ENCODE measurements around the gene P2RY14. TPM values are rescaled to one million over a fixed set of nuclear protein-coding genes. Genes with fewer than 3 reads are reported as not detected.
A peak's percentile ranks its signal among the peaks of the same experiment; 100 is the strongest.

P2RY14 gene
- 0.88 and 1.5 TPM in 2 replicates for total RNA-seq

DNA sequence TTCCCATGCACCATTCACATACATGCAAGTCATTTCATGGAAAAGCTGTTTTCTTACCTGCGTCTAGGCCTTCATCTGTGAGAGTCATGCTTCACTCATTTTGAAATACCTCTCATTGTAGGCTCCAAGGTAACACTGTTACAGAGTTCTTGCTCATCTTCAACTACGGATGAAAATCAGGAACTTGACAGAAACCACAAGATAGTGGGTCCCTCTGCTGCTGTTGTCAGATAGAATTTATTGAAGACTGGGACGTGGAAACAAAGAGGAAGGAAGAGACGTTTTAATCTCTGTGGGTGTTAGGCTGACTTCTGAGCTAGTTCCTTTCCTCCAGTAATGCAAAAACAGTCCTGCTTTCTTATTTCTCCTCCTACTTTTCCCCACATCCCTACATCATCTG lies at the start of gene P2RY14:
Gene P2RY14 (minus strand): TSS at position 313 of the 400 bp plus-strand sequence. CDS start 64,226 bp downstream, outside the sequence.
- Mint-ChIP-seq H3K9me3 (no peaks in the 10 kb centered on the region), H3K36me3 (ENCODE audit: low read depth) (no peaks in the 10 kb centered on the region), H3K4me3 (peak within 1 kb of the TSS; percentile 25), H3K27me3 (no peaks in the 10 kb centered on the region), H3K27ac (peak within 1 kb of the TSS; percentile 97), H3K4me1 (peaks cover 71% of the 10 kb centered on the region)
- ChIA-PET CTCF (interaction anchor here (1.3 to 9.6 kb wide), 7 partner anchors 10 to 115 kb away, joined by 3 to 237 read pairs (median 5); no protein-coding TSS in a partner anchor), POLR2A (interaction anchor here (0.5 to 7.3 kb wide), 9 partner anchors 10 to 870 kb away, joined by 3 to 91 read pairs (median 5); no protein-coding TSS in a partner anchor)
- TF ChIP-seq, protein P1, sequence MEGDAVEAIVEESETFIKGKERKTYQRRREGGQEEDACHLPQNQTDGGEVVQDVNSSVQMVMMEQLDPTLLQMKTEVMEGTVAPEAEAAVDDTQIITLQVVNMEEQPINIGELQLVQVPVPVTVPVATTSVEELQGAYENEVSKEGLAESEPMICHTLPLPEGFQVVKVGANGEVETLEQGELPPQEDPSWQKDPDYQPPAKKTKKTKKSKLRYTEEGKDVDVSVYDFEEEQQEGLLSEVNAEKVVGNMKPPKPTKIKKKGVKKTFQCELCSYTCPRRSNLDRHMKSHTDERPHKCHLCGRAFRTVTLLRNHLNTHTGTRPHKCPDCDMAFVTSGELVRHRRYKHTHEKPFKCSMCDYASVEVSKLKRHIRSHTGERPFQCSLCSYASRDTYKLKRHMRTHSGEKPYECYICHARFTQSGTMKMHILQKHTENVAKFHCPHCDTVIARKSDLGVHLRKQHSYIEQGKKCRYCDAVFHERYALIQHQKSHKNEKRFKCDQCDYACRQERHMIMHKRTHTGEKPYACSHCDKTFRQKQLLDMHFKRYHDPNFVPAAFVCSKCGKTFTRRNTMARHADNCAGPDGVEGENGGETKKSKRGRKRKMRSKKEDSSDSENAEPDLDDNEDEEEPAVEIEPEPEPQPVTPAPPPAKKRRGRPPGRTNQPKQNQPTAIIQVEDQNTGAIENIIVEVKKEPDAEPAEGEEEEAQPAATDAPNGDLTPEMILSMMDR (IDR thresholded peaks at IDR 0.05) = no peak
- DNase-seq (no peak), ATAC-seq (ENCODE audit: low read depth) (peak; percentile 64)
- intact Hi-C loops (cut with micrococcal nuclease) = loop anchor here (1.0 to 10.0 kb wide), 5 partner anchors 51 to 917 kb away; partner anchors contain the start of gene TSC22D2

DNA sequence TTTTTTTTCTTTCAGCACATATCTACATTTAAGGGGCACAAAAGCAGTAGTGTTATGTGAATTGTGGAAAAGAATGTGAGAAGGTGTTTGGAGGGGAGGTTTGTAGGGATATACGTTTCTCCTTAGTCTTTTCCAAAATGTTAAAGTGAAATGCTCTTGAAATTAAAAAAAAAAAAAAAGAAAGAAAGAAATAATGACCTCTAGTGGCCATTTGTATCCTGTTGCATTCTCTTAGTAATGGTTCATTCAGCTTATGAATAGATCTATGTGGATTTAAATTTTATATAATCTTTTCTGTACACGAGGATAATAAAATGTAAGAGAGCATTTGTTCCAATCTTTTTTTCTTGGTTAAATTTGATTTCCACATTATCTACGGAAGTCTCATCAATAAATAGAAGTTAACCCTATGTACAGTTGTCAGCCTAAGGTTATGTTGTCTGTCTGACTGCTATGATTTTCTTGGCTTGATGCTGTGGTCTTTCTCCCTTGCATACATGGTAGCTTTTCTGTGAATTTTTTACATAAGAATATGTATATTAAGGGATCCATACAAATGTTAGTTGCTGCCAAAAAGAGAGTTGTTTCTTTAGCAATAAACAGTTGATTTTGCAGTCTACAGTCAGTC lies 49.3 kb upstream of the P2RY14 start:
- TF ChIP-seq, protein P1 (IDR thresholded peaks at IDR 0.05) = no peak
- no peaks in the 10 kb centered on the region for H3K9me3 Mint-ChIP-seq
- no peaks in the 10 kb centered on the region for H3K36me3 Mint-ChIP-seq (ENCODE audit: low read depth)
- ChIA-PET CTCF (interaction anchor here (0.5 to 1.8 kb wide), 9 partner anchors 12 to 190 kb away, joined by 3 to 5 read pairs (median 4); no protein-coding TSS in a partner anchor), POLR2A (interaction anchor here (0.7 kb wide), 2 partner anchors 42 to 624 kb away, joined by 5 to 6 read pairs; no protein-coding TSS in a partner anchor)
- H3K27ac Mint-ChIP-seq = peak overlapping the region; percentile 90
- peaks cover 33% of the 10 kb centered on the region for H3K4me1 Mint-ChIP-seq
- H3K4me3 Mint-ChIP-seq = peak overlapping the region; percentile 82
- DNase-seq = no peak
- ATAC-seq (ENCODE audit: low read depth) = peak; percentile 30
- intact Hi-C loops (cut with micrococcal nuclease) = loop anchor here (1.0 to 2.0 kb wide), 3 partner anchors 55 to 159 kb away; no protein-coding TSS in a partner anchor
- no peaks in the 10 kb centered on the region for H3K27me3 Mint-ChIP-seq

DNA sequence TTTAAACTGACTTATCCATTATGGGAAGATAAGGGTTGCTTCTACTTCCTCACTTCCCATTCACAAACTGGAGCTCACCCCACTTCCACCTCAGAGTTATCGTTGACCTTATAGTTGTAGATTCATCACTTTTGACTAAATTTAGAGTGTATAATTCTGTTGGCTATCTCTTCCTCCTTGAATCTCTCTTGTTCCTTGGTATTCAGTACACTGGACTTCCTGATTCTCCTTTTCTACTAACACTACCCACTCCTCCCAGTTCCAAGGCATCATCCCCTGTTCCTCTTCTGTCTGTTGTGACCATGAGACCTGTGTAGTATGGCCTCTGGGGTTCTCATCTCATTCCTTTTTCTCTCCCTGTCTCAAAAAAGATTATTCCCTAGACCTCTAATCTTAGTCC lies 44.2 kb upstream of the P2RY14 start:
- H3K27me3 Mint-ChIP-seq = no peaks in the 10 kb centered on the region
- intact Hi-C loops (cut with micrococcal nuclease) = no loop called here
- TF ChIP-seq, protein P1 (IDR thresholded peaks at IDR 0.05) = no peak
- no peak overlapping the region for H3K4me3 Mint-ChIP-seq
- ATAC-seq (ENCODE audit: low read depth) (no peak), DNase-seq (no peak)
- ChIA-PET POLR2A (no interaction called here), CTCF (no interaction called here)
- no peaks in the 10 kb centered on the region for H3K36me3 Mint-ChIP-seq (ENCODE audit: low read depth)
- no peak overlapping the region for H3K27ac Mint-ChIP-seq
- peaks cover 14% of the 10 kb centered on the region for H3K4me1 Mint-ChIP-seq
- no peaks in the 10 kb centered on the region for H3K9me3 Mint-ChIP-seq

DNA sequence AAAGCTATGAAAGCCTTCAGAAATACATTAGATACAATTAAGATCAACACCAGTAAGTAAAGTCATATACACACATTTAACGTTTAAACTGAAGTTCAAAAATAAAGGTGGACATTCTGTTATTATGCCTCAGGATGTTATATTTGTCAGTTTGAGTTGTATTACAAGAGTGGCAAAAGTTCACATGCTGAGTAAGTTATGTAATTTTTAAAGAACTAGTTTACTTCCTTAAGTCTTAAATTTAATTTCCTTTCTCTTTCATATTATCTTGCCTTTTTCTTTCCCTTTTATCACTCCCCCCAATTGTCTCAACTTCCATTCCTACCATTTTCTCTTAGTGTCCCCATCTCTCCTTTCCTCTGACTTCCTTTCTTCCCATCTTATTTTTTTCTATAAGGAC lies 43.2 kb upstream of the P2RY14 start:
- Mint-ChIP-seq H3K9me3 (no peaks in the 10 kb centered on the region), H3K4me1 (peaks cover 12% of the 10 kb centered on the region), H3K27ac (no peak overlapping the region), H3K36me3 (ENCODE audit: low read depth) (no peaks in the 10 kb centered on the region), H3K4me3 (no peak overlapping the region), H3K27me3 (no peaks in the 10 kb centered on the region)
- TF ChIP-seq, protein P1 (IDR thresholded peaks at IDR 0.05) = no peak
- intact Hi-C loops (cut with micrococcal nuclease) = no loop called here
- no peak for ATAC-seq (ENCODE audit: low read depth)
- POLR2A ChIA-PET = no interaction called here
- CTCF ChIA-PET = interaction anchor here (0.7 to 0.8 kb wide), 2 partner anchors 11 to 441 kb away, joined by 3 read pairs; no protein-coding TSS in a partner anchor
- no peak for DNase-seq

DNA sequence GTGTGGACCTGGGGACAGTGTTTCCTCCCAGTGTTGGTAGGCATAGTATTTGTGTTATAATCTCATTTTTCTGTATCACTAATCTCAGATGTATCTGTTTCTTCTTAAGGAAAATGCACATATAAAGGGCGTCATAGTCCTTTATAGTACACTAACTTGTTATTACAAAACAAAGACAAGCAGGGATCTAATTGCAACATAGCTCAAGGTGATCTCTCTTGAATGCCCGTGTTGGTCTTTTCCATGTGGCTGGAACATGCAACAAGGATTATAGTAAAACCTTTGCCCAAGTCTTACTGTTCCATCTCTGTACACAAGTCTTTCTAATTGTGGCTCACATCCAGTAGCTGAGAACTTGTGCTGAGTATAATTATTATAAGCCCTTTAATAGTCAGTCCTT lies 41.8 kb upstream of the P2RY14 start:
- intact Hi-C loops (cut with micrococcal nuclease) = no loop called here
- DNase-seq (no peak), ATAC-seq (ENCODE audit: low read depth) (no peak)
- TF ChIP-seq, protein P1 (IDR thresholded peaks at IDR 0.05) = no peak
- no peaks in the 10 kb centered on the region for H3K9me3 Mint-ChIP-seq
- no peak overlapping the region for H3K27ac Mint-ChIP-seq
- ChIA-PET CTCF (no interaction called here), POLR2A (no interaction called here)
- no peaks in the 10 kb centered on the region for H3K27me3 Mint-ChIP-seq
- H3K4me1 Mint-ChIP-seq = peaks cover 2% of the 10 kb centered on the region
- no peak overlapping the region for H3K4me3 Mint-ChIP-seq
- no peaks in the 10 kb centered on the region for H3K36me3 Mint-ChIP-seq (ENCODE audit: low read depth)
